GM12878 (cell line): ENCODE results near the gene LRBA. TPM values are rescaled to one million over a fixed set of nuclear protein-coding genes. Genes with fewer than 3 reads are reported as not detected.

Experiments
- ATAC-seq: fragments of 200-7000 bp; cut with Tn5 transposase; 3 replicates; pipeline ENCODE4 v1.9.1; 2020; ENCODE audit warnings: mild to moderate bottlenecking, moderate library complexity
- BruUV-seq: library from RNA; stranded (reverse); fragments of 400-500 nt; replicated peaks from 2 replicates; lab custom pipeline; 2021; lab: Mats Ljungman, UMichigan
- CTCF ChIA-PET: fragments of 300-600 bp; sonication (Branson Sonifier 250); formaldehyde crosslinking; extraction: SDS; loops from one replicate; lab custom pipeline; 2021; ENCODE audit warnings: inconsistent platforms; lab: Yijun Ruan, JAX
- POLR2A ChIA-PET: fragments of 350-600 bp; formaldehyde crosslinking; extraction: SDS; loops from one replicate; lab custom pipeline; 2021; ENCODE audit warnings: inconsistent platforms; lab: Charles Lee
- RAD21 ChIA-PET: fragments of 300-600 bp; sonication (Branson Sonifier 250); formaldehyde crosslinking; loops from one replicate; lab custom pipeline; 2023; ENCODE audit warnings: antibody characterized with exemption; ENCODE audit not compliant: unreplicated experiment; lab: Charles Lee
- SMC1A ChIA-PET: fragments of 300-600 bp; sonication (Branson Sonifier 250); formaldehyde crosslinking; loops from one replicate; lab custom pipeline; 2023; ENCODE audit not compliant: unreplicated experiment, uncharacterized antibody; lab: Charles Lee
- DNase-seq: peaks from one replicate; pipeline ENCODE4 v3.0.0-alpha.2; 2011; ENCODE audit warnings: low read depth, low spot score
- FAIRE-seq: peaks from 3 replicates; lab custom pipeline; 2011; peaks lifted over from hg19 to GRCh38; lab: Jason Lieb, UNC
- H2AFZ ChIP-seq: 2 replicates; pipeline ENCODE4 v1.6.0; 2011; ENCODE audit warnings: low read depth, low read length, control low read depth; ENCODE audit not compliant: control insufficient read depth
- H3K27ac ChIP-seq: 2 replicates; pipeline ENCODE4 v1.5.1; 2011; ENCODE audit warnings: control low read depth; ENCODE audit not compliant: control insufficient read depth, insufficient read depth
- H3K27me3 ChIP-seq, 2 experiments: replicated peaks in 1 of 2; 2 replicates each; pipeline versions ENCODE4 v1.6.0 to v1.6.1; 2011; ENCODE audit warnings: low read length in 1 of 2; ENCODE audit not compliant: control insufficient read depth in 2 of 2, insufficient read depth in 2 of 2
- H3K36me3 ChIP-seq, 2 experiments: 2 replicates each; pipeline ENCODE4 v1.5.1; 2011; ENCODE audit warnings: low read length in 1 of 2; ENCODE audit not compliant: control insufficient read depth in 2 of 2, insufficient read depth in 2 of 2
- H3K4me1 ChIP-seq: 2 replicates; pipeline ENCODE4 v1.6.1; 2011; ENCODE audit warnings: mild to moderate bottlenecking, low read length, moderate library complexity, mixed read lengths; ENCODE audit not compliant: control insufficient read depth, insufficient read depth
- H3K4me2 ChIP-seq: 2 replicates; pipeline ENCODE4 v1.6.0; 2011; ENCODE audit warnings: control low read depth; ENCODE audit not compliant: control insufficient read depth, insufficient read depth
- H3K4me3 ChIP-seq: fragments of 200-600 bp; sonication (generic); 2 replicates; pipeline ENCODE4 v1.5.1; 2016
- H3K79me2 ChIP-seq: 2 replicates; pipeline ENCODE4 v1.6.0; 2011; ENCODE audit warnings: low read length; ENCODE audit not compliant: control insufficient read depth, insufficient read depth
- H3K9ac ChIP-seq: 2 replicates; pipeline ENCODE4 v1.8.0; 2011; ENCODE audit warnings: low read length, control low read depth, mixed read lengths; ENCODE audit not compliant: control insufficient read depth, insufficient read depth
- H3K9me3 ChIP-seq: replicated peaks from 3 replicates; pipeline ENCODE4 v1.5.1; 2011; ENCODE audit warnings: mild to moderate bottlenecking, low read length; ENCODE audit not compliant: control insufficient read depth, insufficient read depth
- H4K20me1 ChIP-seq: 2 replicates; pipeline ENCODE4 v1.6.0; 2011; ENCODE audit not compliant: control insufficient read depth, insufficient read depth
- BHLHE40 ChIP-seq, 2 experiments: fragments of 450-650 bp in 1 of 2; IDR thresholded peaks; 2 replicates each; pipeline ENCODE4 v1.6.1; 2011 to 2017; ENCODE audit warnings: low read depth in 2 of 2, borderline replicate concordance in 1 of 2, improper control_type of control experiment in 1 of 2, low read length in 1 of 2, mild to moderate bottlenecking in 1 of 2
- DPF2 ChIP-seq: fragments of 450-650 bp; IDR thresholded peaks from 2 replicates; pipeline ENCODE4 v1.6.1; 2017; ENCODE audit warnings: mild to moderate bottlenecking
- GATAD2B ChIP-seq: fragments of 450-650 bp; conservative IDR thresholded peaks from 2 replicates; pipeline ENCODE4 v1.6.1; 2017; ENCODE audit warnings: low read depth, mild to moderate bottlenecking, moderate library complexity
- NFYB ChIP-seq: IDR thresholded peaks from 2 replicates; pipeline ENCODE4 v1.6.1; 2011; ENCODE audit warnings: low read depth, mild to moderate bottlenecking, low read length, improper control_type of control experiment, moderate library complexity; ENCODE audit not compliant: insufficient read depth
- PAX5 ChIP-seq: IDR thresholded peaks from 2 replicates; pipeline ENCODE4 v1.6.1; 2011; ENCODE audit warnings: low read depth, low read length, borderline replicate concordance
- SMAD5 ChIP-seq: IDR thresholded peaks from 2 replicates; pipeline ENCODE4 v1.6.1; 2016; ENCODE audit warnings: antibody characterized with exemption, low read depth
- SREBF1 ChIP-seq: IDR thresholded peaks from 2 replicates; pipeline ENCODE4 v1.6.1; 2012; ENCODE audit warnings: mild to moderate bottlenecking, low read length
- TCF3 ChIP-seq: IDR thresholded peaks from 2 replicates; pipeline ENCODE4 v1.6.1; 2012; ENCODE audit warnings: low read depth, mild to moderate bottlenecking, low read length, borderline replicate concordance; ENCODE audit not compliant: insufficient read depth
- USF2 ChIP-seq: IDR thresholded peaks from 2 replicates; pipeline ENCODE4 v1.6.1; 2011; ENCODE audit warnings: low read depth, low read length, improper control_type of control experiment, borderline replicate concordance
- ZBED1 ChIP-seq: IDR thresholded peaks from 2 replicates; pipeline ENCODE4 v1.6.1; 2016; ENCODE audit warnings: borderline replicate concordance
- WGBS: methylation state at CpG from one replicate; pipeline ENCODE4 v1.1.6; 2016; ENCODE audit warnings: low lambda C conversion rate; ENCODE audit not compliant: insufficient replicate concordance, insufficient coverage; ENCODE audit errors: missing lambda C conversion rate; 5-methylcytosine and 5-hydroxymethylcytosine counted together
- in situ Hi-C: fragments of 300-500 bp; cut with MboI; formaldehyde crosslinking; loops from 9 replicates; pipeline ENCODE4 v1.14.3; 2018; ENCODE audit warnings: mixed read lengths
- intact Hi-C: fragments of 100-400 bp; cut with micrococcal nuclease; formaldehyde crosslinking; loops from one replicate; pipeline ENCODE4 v1.14.2; 2022; ENCODE audit not compliant: unreplicated experiment
- polyA plus RNA-seq, 11 experiments: library from polyadenylated mRNA; depleted of rRNA in 4 of 11; unstranded in 6 of 11; stranded (reverse) in 5 of 11; fragments of >200 nt; fragmentation: Nextera tagmentation in 4 of 11; fragmentation: Illumina TruSeq in 1 of 11; extraction: Ambion mirVana in 4 of 11; extraction: Trizol in 1 of 11; gene quantifications; 1 replicate in 1 of 11; 2 replicates in 10 of 11; pipeline versions ENCODE4 v1.2.1 to v1.2.3, GENCODE V29; 2011 to 2016; ENCODE audit warnings: inconsistent platforms in 2 of 11, missing spikeins in 2 of 11, low read depth in 1 of 11
- total RNA-seq, 4 experiments: library from RNA; depleted of rRNA in 3 of 4; stranded (reverse); fragments of >200 nt in 3 of 4; fragmentation: Illumina TruSeq in 1 of 4; extraction: Trizol in 1 of 4; gene quantifications; 2 replicates each; pipeline versions ENCODE4 v1.2.1 to v1.2.3, GENCODE V29; 2013 to 2021

LRBA gene
- total and polyA plus RNA-seq, 10 of the 15 experiments (the other 5 are each of a cell fraction or from before 2014, with no cell fraction given), result 20.3 to 93.4 (median 55.0) TPM

- Histone ChIP-seq H3K79me2 (no peaks in the 10 kb centered on the region), H3K27me3 (no peaks in the 10 kb centered on the region), H3K27ac (no peak overlapping the region), H3K9me3 (peaks cover 2% of the 10 kb centered on the region; the same call in 1 of the 3 replicates), H2AFZ (no peak overlapping the region), H4K20me1 (no peaks in the 10 kb centered on the region), H3K9ac (no peak overlapping the region), H3K4me3 (no peak overlapping the region), H3K4me2 (no peak overlapping the region), H3K36me3 (no peaks in the 10 kb centered on the region), H3K4me1 (no peaks in the 10 kb centered on the region)
- no peak for FAIRE-seq
- POLR2A ChIA-PET, result no interaction called here
- RAD21 ChIA-PET, result no interaction called here
- ATAC-seq, result no peak
- no TSS peak for BruUV-seq
- WGBS, result 90% methylated on average over 5 of the region's 5 CpGs
- DNase-seq, result no peak
- in situ Hi-C loops, result no loop called here
- SMC1A ChIA-PET, result interaction anchor here (1.5 kb wide), 1 partner anchor 46 kb away, joined by 3 read pairs; no protein-coding TSS in a partner anchor
- intact Hi-C loops, result no loop called here
- CTCF ChIA-PET, result interaction anchor here (1.5 kb wide), 1 partner anchor 13 kb away, joined by 3 read pairs; no protein-coding TSS in a partner anchor
- TF ChIP-seq SMAD5, result no peak
- no peak for TF ChIP-seq PAX5
- TF ChIP-seq USF2, result no peak
Measured at GRCh38 chr4:150569384-150569987, 445.6 kb downstream of the LRBA start.

DNA sequence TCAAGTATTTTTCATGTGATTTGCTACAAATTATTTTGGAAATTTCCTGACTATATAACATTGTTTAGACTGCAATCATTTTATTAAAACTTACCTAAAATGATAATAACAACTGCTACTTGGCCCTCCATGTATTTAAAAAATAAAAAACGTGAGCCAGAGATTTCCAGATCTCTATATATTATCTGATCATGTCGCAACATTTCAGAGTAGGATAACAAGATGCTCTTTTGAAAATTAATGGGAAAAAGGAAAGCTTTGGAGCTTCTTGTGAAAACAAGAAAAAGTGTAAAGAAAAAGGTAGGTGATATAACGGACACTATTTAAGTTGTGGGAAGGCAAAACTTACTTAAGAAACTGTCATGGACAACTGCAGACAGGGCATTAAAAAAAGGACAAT is 448.0 kb downstream of the LRBA start:
- FAIRE-seq, result no peak
- no peaks in the 10 kb centered on the region for H3K79me2 ChIP-seq
- ChIA-PET RAD21 (interaction anchor here (1.2 kb wide), 1 partner anchor 130 kb away, joined by 3 read pairs; no protein-coding TSS in a partner anchor), SMC1A (interaction anchor here (0.7 to 2.1 kb wide), 3 partner anchors 17 to 26 kb away, joined by 3 to 6 read pairs (median 3); no protein-coding TSS in a partner anchor), CTCF (interaction anchor here (0.7 kb wide), 1 partner anchor 217 kb away, joined by 3 read pairs; no protein-coding TSS in a partner anchor), POLR2A (no interaction called here)
- no peak for ATAC-seq
- no peak overlapping the region for H3K27ac ChIP-seq
- no peak for DNase-seq
- intact Hi-C loops, result no loop called here
- WGBS, result 99% methylated on average over 3 of the region's 3 CpGs
- H3K27me3 ChIP-seq, result no peaks in the 10 kb centered on the region
- H2AFZ ChIP-seq, result no peak overlapping the region
- TF ChIP-seq ZBED1 (no peak), TCF3 (no peak), NFYB (no peak), DPF2 (no peak), GATAD2B (no peak), SREBF1 (no peak), BHLHE40 (IDR thresholded peaks at IDR 0.05; ENCODE audit: borderline replicate concordance in 1 of 2, low read depth in 2 of 2, low read length in 1 of 2) (no peak)
- peaks cover 2% of the 10 kb centered on the region; the same call in 1 of the 3 replicates for H3K9me3 ChIP-seq
- H3K9ac ChIP-seq, result no peak overlapping the region
- in situ Hi-C loops, result no loop called here
- no TSS peak for BruUV-seq
- H4K20me1 ChIP-seq, result no peaks in the 10 kb centered on the region
- H3K4me2 ChIP-seq, result no peak overlapping the region
- H3K4me1 ChIP-seq, result no peaks in the 10 kb centered on the region
- no peaks in the 10 kb centered on the region for H3K36me3 ChIP-seq
- no peak overlapping the region for H3K4me3 ChIP-seq
